ENCODE results near the gene PTPRCAP.
A peak's percentile ranks its signal among the peaks of the same experiment; 100 is the strongest.
"Not testable (repeated sequence)": the region's sequence is repeated elsewhere in the genome, so short reads cannot be mapped to it uniquely, and the experiment has no call there.

Gene PTPRCAP, protein sequence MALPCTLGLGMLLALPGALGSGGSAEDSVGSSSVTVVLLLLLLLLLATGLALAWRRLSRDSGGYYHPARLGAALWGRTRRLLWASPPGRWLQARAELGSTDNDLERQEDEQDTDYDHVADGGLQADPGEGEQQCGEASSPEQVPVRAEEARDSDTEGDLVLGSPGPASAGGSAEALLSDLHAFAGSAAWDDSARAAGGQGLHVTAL

DNA sequence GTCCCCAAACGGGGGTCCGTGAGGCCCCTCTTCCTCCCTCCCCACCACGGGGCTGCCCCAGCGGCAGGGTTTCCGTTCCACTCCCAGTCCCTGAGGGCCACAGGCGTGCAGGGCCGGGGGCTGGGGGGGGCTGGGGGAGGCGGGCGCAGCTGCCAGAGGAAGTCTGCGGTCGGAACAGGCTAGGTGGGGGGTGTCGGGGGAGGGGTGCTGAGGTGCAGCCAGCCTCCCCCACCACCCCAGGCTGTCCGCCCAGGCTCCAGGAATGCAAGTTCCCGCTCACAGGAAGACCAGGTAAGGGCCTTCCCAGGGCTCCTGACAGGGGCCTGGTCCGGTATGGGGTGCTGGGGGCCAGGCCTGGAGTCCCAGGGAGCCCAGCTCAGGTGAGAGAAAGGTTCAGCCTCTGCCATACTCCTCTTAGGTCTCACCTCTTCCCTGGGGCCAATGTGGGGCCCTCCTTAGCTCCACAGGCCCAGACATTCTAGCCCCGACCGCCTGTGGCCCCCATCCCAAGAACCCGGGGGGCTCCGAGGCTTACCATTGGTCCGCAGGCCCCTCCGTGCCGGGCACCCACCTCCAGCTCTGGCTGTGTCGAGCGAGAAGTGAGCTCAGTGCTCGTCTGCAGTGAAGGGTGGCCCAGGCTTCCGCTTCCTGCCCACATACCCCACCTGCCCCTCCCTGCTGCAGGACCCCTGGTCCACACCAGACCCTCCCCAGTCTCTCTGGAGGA, at the start of gene PTPRCAP:
TSS of gene PTPRCAP (minus strand) at position 601 of the 727 bp plus-strand sequence. CDS start at position 538, 63 bp downstream.
- peak; percentile 70 to 77 for DNase-seq

DNA sequence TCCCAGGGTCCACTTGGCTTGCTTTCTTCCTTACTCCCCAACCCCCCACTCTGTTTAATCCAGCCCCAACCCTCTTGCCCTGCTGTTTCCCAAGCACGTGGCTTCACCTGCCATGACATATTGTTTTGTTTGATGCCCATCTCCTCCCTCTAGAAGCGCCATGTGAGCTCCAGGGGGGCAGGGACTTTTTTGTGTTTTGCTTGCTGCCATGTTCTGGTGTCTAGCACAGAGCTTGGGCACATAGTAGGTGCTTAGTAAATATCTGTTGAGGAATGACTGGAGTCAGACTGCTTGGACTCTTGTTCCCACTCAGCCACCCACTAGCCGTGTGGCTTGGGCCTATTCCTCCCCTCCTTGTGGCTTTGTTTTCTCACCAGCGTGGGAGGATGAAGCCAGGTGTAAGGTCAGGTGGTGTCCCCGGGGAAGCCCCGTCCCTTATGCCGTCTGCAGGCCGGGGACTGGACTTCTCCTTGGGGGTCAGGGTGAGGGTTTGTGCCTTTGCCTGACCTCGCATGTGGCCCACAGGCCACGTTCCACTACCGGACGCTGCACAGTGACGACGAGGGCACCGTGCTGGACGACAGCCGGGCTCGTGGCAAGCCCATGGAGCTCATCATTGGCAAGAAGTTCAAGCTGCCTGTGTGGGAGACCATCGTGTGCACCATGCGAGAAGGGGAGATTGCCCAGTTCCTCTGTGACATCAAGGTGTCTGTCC, 49.2 kb upstream of the PTPRCAP start:
- no peak for DNase-seq

DNA sequence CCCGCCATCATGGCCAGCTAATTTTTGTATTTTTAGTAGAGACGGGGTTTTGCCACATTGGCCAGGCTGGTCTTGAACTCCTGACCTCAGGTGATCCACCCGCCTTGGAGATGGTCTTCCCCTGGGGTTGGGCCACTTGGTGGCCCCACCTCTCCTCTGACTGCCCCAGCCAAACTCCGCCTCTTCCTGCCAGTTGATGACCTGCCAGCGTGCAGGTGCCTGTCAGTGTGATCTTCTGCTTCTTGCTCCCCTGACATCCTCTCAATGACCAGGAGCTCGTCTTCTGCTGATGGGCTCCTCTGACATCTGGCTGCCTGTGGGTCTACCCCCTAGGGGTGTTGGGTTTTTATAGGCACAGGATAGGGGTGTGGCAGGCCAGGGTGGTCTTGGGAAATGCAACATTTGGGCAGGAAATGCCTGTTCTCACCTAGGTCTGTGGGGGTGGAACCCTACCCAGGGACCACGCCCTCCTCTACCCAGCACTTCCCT, 48.4 kb upstream of the PTPRCAP start:
- DNase-seq: not testable (repeated sequence)

DNA sequence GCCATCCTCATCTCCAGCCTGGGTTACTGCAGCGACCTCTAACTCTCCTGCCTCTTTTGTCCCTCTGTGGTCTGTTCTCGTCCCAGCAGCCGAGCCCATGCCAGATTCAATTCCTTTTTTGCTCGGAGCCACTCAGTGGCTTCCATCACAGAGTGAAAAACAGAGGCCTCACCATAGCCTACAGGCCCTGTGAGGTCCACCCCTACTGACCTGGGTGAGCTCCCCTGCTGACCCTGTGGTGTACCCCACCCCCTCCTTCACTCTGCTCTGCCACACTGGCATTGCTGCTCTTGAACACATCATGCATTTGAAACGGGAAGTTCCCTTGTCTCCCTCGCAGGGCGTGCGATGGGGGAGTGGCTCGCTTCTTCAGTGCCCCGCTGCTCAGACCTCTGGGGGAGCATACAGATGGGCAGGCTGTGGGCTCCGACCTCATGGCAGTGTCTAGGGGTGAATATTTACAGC, 47.4 kb upstream of the PTPRCAP start:
- DNase-seq: peak; percentile 49 to 57

DNA sequence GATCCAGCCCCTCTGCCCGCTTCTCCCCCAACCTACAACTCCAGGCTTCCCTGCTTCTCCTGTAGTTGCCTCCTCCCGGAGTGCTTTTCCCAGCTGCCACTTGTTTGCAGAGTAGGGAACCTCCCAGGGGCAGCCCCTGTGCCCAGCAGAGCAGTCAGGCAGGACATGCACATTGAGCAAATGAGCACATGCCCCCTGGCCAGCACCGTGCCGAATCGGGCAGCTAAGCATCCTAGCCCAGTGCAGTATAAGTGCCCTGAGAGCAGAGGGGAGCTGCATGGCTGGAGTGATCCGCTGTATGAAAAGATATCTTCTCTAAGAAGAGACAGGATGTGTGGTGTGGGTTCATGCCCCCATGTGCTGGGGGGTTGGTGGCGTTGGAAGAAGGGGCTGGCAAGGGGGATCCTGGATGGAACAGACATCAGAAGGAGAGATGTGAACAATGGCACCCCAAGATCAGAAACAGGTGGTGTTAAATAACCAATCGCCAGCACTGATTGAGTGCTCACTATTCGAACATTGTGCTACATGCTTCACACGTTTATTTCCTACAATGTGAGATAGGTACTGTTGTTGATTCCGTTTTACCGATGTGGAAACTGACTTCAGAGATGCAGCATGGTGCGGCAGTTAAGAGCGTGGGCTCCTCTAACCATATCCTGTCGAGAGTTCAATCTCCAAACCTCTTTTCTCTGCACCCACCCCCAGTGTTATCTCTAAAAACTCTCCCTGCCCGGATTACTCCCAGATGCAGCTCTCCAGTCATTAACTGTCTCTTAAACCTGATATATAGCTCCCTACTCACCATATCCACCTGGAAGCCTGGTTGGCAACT, 46.6 kb upstream of the PTPRCAP start:
- DNase-seq: peak in 1 of 2 donors; percentile 40

DNA sequence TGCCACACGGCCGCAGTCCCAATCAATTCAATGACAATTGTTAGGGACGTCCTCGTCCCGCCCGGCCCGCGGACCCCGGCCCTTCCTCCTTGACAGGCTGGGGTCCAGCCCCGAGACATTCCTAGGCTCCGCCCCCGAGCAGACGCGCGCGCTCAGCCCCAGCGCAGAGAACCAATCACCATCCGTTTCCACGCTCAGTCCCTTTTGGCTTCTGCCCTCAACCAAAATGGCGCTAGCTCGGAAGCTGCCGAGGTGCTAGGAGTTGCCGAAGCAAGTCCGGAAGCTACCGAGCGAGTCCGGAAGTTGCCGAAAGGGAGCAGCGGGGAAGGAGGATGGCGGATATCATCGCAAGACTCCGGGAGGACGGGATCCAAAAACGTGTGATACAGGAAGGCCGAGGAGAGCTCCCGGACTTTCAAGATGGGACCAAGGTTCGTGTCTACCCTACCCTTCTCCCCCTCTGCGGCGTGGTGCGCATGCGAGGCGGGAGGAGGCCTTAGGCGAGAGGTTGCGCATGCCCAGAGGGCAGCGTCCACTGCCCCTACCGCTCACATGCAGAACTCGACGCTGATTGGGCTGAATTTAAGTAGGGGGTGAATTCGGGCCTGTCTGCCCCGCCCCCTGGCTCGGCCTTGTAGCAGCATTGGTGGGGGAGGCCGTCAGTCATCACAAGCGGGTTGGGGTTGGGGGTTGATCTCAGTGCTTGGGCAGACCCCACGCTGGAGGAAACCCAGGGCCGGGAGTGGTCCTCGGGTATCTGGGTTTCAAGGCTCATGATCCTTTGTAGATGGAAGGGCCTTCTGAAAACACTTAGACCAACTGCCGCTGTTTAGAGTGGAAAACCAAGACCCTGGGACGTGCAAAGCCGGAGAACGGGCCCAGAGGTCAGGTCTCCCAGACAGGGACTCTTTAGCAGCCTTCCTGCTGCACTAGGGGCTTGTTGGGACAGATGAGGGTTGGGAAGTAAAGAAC, 45.6 kb upstream of the PTPRCAP start, which contains the start of gene AIP:
TSS of gene AIP (plus strand) at position 200 of the 972 bp plus-strand sequence. CDS start at position 333, 133 bp downstream.
- peak; percentile 94 to 96 for DNase-seq

DNA sequence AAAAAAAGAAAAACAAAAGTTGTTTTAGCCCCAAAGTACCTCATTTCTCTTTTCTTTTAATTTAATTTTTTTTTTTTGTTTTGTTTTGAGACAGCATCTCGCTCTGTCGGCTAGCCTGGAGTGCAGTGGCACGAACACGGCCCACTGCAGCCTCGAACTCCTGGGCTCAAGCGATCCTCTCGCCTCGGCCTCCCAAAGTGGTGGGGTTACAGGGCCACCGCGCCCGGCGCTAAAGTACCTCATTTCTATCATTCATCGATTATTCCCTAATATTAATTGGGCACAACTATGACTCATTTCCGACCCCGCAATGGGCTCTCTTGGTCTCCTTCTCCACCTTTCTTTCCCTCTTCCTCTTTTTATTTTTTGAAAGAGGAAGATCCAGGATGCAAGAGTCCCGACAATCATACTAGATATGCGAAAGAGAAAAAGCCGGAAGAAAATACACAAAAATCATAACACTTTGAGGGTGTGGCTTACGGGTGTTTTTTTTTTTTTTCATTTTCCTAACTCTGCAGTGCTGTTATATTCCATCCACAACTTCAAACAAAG, 44.9 kb upstream of the PTPRCAP start:
- DNase-seq: no peak

DNA sequence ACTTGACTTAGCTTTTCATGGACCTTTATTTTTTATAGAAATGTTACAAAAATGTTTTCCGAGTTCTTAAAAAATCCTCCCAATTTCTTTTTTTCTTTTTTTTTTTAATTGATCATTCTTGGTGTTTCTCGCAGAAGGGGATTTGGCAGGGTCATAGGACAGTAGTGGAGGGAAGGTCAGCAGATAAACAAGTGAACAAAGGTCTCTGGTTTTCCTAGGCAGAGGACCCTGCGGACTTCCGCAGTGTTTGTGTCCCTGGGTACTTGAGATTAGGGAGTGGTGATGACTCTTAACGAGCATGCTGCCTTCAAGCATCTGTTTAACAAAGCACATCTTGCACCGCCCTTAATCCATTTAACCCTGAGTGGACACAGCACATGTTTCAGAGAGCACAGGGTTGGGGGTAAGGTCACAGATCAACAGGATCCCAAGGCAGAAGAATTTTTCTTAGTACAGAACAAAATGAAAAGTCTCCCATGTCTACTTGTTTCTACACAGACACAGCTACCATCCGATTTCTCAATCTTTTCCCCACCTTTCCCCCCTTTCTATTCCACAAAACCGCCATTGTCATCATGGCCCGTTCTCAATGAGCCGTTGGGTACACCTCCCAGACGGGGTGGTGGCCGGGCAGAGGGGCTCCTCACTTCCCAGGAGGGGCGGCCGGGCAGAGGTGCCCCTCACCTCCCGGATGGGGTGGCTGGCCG, 40.0 kb upstream of the PTPRCAP start:
- DNase-seq: not testable (repeated sequence)

DNA sequence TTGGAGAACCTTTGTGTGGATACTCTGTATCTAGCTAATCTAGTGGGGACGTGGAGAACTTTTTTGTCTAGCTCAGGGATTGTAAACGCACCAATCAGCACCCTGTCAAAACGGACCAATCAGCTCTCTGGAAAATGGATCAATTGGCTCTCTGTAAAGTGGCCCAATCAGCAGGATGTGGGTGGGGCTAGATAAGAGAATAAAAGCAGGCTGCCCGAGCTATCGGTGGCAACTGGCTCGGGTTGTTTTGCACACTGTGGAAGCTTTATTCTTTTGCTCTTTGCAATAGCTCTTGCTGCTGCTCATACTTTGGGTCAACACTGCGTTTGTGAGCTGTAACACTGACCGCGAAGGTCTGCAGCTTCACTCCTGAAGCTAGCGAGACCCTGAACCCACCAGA, 39.2 kb upstream of the PTPRCAP start:
- DNase-seq: not testable (repeated sequence)

DNA sequence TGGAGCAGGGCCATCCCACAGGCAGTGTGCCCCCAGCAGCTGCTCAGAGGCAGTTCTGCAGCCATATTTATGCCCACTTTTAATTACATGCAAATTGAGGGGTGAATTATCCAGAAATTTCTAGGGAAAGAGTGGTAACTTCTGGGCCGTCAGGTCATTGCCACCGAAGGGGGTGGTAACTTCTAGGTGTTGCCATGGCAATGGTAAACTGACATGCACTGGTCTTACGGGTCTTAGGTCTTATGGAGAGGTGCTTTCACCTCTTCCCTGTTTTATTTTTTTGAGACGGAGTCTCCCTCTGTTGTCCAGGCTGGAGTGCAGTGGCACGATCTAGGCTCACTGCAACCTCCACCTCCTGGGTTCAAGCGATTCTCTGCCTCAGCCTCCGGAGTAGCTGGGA, 35.4 kb upstream of the PTPRCAP start:
- no peak for DNase-seq

DNA sequence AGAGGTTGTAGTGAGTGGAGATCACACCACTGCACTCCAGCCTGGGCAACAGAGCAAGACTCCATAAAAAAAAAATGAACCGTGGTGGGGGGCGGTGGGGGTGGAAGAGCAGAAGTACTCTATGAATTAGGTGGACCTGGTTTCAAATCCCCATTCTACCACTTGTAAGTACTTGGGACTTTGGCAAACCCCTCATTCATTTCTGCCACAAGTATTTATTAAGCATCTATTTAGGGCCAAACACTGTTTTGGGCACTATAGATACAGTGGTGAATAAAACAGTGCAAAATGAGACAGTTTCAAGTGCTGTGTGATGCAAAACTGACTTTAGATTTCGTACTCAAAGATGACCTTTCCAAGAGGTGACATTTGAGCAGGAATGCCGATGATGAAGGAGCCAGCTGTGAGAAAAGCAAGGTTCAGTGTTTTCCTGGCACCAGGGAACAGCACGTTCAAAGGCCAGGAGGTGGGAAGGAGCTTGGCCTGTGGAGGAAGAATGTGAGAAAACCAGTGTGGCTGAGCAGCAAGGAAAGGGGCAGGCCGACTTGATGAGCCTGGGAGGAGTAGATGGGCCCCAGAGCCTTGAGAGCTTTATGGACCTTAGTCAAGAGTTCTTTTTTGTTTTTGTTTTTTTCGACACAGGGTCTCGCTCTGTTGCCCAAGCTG, 33.0 kb upstream of the PTPRCAP start:
- no peak for DNase-seq

DNA sequence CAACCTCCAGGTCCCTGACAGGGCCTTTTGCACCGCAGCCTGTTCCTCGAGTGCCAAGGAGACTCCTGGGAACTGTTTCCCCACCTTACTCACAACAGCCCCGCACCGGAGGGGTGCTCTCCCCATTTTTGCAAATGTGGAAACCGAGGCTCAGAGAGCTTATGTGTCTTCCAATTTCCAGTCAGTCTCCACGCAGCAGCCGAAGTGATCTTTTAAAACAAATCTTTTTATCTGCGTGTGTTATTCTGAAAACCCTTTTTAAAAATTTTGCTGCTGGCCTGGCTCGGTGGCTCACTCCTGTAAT, 32.0 kb upstream of the PTPRCAP start:
- no peak for DNase-seq

DNA sequence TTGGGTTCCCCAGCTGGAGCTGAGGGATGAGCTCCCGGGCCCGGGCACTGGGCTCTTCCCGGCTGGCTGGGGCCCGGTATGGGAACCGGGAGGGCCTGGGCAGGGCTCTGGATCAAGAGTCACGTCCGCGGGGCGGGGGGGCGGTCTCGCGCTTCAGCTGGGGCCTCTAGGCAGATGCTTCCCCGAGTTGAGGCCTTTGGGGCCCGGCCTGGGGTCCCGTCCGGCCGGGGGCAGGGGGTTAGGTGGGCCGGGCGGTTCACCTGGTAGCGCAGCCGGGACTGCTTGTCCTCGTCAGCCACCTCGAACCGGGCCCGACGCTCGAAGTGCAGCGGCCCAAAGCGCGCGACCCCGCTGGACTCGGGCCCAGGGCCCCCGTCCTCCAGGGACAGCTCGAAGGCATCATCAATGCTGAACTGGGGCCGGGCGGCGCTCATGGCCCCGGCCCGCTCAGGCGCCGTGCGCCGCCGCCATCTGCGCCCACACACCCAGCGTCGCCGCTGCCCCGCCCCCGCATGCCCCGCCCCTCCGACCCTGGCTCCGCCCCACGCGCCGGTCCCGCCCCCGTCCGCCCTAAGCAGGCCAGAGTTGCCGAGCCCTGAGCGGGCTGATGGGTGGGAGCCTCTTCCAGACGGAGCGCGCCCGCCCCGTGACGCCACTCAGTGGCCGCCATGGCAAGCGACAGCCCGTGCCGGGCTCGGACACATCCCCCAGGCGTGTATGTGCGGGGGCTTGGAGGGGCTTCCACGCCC, 31.5 kb upstream of the PTPRCAP start, which contains the start of gene TMEM134:
TSS of gene TMEM134 (minus strand) at position 493 of the 749 bp plus-strand sequence. CDS start at position 434, 59 bp downstream.
- peak; percentile 90 to 94 for DNase-seq

DNA sequence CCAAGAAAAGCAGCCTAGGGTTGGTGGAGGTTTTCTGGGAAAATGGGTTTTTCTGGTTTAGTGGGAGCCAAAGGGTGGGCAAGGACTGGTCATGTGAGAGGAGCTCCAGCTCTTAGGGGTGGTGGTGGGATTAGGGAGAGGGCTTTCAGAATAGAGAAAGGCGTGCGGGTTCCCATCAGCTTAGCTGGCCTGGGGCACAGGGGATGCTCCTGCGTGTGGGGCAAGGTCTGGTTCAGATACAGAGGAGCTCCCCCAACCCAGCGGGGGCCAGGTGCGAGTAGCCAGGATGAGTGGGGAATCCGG, 30.9 kb upstream of the PTPRCAP start:
- DNase-seq: no peak

DNA sequence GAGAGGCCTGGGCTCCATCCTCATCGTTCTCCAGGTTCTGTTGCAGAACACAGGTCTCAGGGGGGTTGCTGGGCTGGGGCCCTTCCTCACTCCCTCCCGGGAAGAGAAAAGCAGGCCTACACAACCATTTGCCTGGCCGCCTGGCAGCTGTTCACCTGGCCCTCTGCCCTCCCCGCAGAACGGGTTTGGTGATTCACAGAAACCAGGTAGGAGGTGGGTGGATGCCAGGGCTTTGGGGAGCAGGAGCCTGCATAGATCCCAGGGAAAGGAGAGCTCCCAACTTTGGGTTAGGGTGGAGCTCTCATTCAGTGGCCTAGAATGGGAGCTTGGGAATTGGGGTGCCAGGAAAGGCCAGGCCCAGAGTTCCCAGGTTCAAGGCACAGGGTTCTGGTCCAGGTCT, 30.6 kb upstream of the PTPRCAP start:
- peak in 1 of 2 donors; percentile 36 for DNase-seq

DNA sequence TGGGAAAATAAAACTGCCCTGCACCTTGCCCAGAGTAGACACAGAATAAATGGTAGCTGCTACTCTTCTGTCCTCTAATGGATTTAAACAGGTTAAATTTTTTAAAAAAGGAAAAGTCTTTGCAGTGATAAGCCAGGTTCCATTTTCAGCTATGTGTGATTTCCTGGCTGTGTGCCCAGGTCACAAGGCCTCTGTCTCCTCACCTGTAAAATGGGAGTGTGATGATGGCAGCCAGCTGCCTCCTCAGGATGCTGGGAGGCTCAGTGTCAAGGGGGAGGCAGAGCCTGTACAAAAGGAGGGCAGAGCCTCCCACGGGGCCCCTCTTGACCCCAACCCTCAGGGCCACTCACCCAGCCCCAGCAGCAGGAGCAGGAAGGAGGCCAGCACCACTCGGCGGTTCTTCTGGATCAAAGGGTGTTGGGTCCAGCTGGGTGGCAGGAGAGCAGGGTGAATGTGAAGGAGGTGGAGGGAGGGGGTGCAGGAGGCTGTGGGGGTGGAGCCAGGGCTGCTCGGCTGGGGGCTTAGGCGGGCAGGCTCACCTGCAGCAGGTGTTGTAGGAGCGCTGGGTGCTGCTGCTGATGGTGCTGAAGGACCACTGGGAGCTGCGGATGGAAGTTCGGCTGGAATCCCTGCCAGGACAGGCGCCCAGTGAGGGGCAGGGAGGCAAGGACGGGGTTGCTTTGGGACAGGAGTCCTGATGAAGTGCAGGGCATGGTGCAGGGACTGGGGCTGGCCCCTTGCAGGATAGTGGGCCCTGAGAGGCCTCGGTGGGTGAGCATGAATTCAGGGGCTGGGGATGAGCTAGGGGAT, 29.7 kb upstream of the PTPRCAP start:
- no peak for DNase-seq

DNA sequence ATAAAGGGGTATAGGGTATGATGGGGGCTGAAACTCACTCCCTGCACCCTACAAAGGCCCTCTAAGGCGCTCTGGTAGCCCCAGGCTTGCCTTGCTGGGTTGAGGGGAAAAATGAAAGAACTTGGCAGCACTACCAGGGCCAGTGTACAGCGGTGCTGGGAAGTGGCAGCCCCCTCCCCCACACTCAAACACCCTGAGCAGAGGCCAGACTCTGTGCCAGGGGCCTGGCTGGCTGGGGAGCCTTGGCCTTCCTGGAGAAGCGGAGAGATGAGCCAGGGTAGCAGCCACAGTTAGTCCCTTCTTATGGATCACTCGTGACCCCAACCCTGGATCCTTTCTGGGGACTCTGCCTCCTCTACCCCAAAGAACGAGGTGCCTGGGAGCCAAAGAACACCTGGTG, 28.9 kb upstream of the PTPRCAP start:
- no peak for DNase-seq

DNA sequence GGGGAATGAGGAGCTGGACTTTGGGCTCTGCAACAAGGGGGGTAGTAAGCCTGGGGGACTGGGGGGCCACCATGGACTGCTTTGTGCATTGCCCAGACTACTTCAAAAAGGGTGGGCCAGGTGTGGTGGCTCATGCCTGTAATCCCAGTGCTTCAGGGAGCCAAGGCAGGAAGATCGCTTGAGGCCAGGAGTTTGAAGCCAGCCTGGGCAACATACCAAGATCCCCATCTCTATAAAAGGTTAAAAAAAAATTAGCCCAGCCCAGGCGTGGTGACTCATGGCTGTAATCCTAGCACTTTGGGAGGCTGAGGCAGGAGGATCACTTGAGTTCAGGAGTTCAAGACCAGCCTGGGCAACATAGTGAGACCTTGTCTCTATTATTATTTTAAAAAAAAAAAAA, 28.0 kb upstream of the PTPRCAP start:
- DNase-seq: not testable (repeated sequence)
